GM12878 (cell line): ENCODE results near the gene ANLN. TPM values are rescaled to one million over a fixed set of nuclear protein-coding genes. Genes with fewer than 3 reads are reported as not detected.

ENCODE experiments used
- ATAC-seq: fragments of 200-7000 bp; cut with Tn5 transposase; 3 replicates; pipeline ENCODE4 v1.9.1; 2020; ENCODE audit warnings: mild to moderate bottlenecking, moderate library complexity
- BruUV-seq: library from RNA; stranded (reverse); fragments of 400-500 nt; replicated peaks from 2 replicates; lab custom pipeline; 2021; lab: Mats Ljungman, UMichigan
- CTCF ChIA-PET: fragments of 300-600 bp; sonication (Branson Sonifier 250); formaldehyde crosslinking; extraction: SDS; loops from one replicate; lab custom pipeline; 2021; ENCODE audit warnings: inconsistent platforms; lab: Yijun Ruan, JAX
- POLR2A ChIA-PET: fragments of 350-600 bp; formaldehyde crosslinking; extraction: SDS; loops from one replicate; lab custom pipeline; 2021; ENCODE audit warnings: inconsistent platforms; lab: Charles Lee
- RAD21 ChIA-PET: fragments of 300-600 bp; sonication (Branson Sonifier 250); formaldehyde crosslinking; loops from one replicate; lab custom pipeline; 2023; ENCODE audit warnings: antibody characterized with exemption; ENCODE audit not compliant: unreplicated experiment; lab: Charles Lee
- SMC1A ChIA-PET: fragments of 300-600 bp; sonication (Branson Sonifier 250); formaldehyde crosslinking; loops from one replicate; lab custom pipeline; 2023; ENCODE audit not compliant: unreplicated experiment, uncharacterized antibody; lab: Charles Lee
- DNase-seq: peaks from one replicate; pipeline ENCODE4 v3.0.0-alpha.2; 2011; ENCODE audit warnings: low read depth, low spot score
- FAIRE-seq: peaks from 3 replicates; lab custom pipeline; 2011; peaks lifted over from hg19 to GRCh38; lab: Jason Lieb, UNC
- H2AFZ ChIP-seq: 2 replicates; pipeline ENCODE4 v1.6.0; 2011; ENCODE audit warnings: low read depth, low read length, control low read depth; ENCODE audit not compliant: control insufficient read depth
- H3K27ac ChIP-seq: 2 replicates; pipeline ENCODE4 v1.5.1; 2011; ENCODE audit warnings: control low read depth; ENCODE audit not compliant: control insufficient read depth, insufficient read depth
- H3K27me3 ChIP-seq, 2 experiments: replicated peaks in 1 of 2; 2 replicates each; pipeline versions ENCODE4 v1.6.0 to v1.6.1; 2011; ENCODE audit warnings: low read length in 1 of 2; ENCODE audit not compliant: control insufficient read depth in 2 of 2, insufficient read depth in 2 of 2
- H3K36me3 ChIP-seq, 2 experiments: 2 replicates each; pipeline ENCODE4 v1.5.1; 2011; ENCODE audit warnings: low read length in 1 of 2; ENCODE audit not compliant: control insufficient read depth in 2 of 2, insufficient read depth in 2 of 2
- H3K4me1 ChIP-seq: 2 replicates; pipeline ENCODE4 v1.6.1; 2011; ENCODE audit warnings: mild to moderate bottlenecking, low read length, moderate library complexity, mixed read lengths; ENCODE audit not compliant: control insufficient read depth, insufficient read depth
- H3K4me2 ChIP-seq: 2 replicates; pipeline ENCODE4 v1.6.0; 2011; ENCODE audit warnings: control low read depth; ENCODE audit not compliant: control insufficient read depth, insufficient read depth
- H3K4me3 ChIP-seq: fragments of 200-600 bp; sonication (generic); 2 replicates; pipeline ENCODE4 v1.5.1; 2016
- H3K79me2 ChIP-seq: 2 replicates; pipeline ENCODE4 v1.6.0; 2011; ENCODE audit warnings: low read length; ENCODE audit not compliant: control insufficient read depth, insufficient read depth
- H3K9ac ChIP-seq: 2 replicates; pipeline ENCODE4 v1.8.0; 2011; ENCODE audit warnings: low read length, control low read depth, mixed read lengths; ENCODE audit not compliant: control insufficient read depth, insufficient read depth
- H3K9me3 ChIP-seq: replicated peaks from 3 replicates; pipeline ENCODE4 v1.5.1; 2011; ENCODE audit warnings: mild to moderate bottlenecking, low read length; ENCODE audit not compliant: control insufficient read depth, insufficient read depth
- H4K20me1 ChIP-seq: 2 replicates; pipeline ENCODE4 v1.6.0; 2011; ENCODE audit not compliant: control insufficient read depth, insufficient read depth
- ATF2 ChIP-seq: IDR thresholded peaks from 2 replicates; pipeline ENCODE4 v1.6.1; 2012; ENCODE audit warnings: low read length, inconsistent platforms
- WGBS: methylation state at CpG from one replicate; pipeline ENCODE4 v1.1.6; 2016; ENCODE audit warnings: low lambda C conversion rate; ENCODE audit not compliant: insufficient replicate concordance, insufficient coverage; ENCODE audit errors: missing lambda C conversion rate; 5-methylcytosine and 5-hydroxymethylcytosine counted together
- in situ Hi-C: fragments of 300-500 bp; cut with MboI; formaldehyde crosslinking; loops from 9 replicates; pipeline ENCODE4 v1.14.3; 2018; ENCODE audit warnings: mixed read lengths
- intact Hi-C: fragments of 100-400 bp; cut with micrococcal nuclease; formaldehyde crosslinking; loops from one replicate; pipeline ENCODE4 v1.14.2; 2022; ENCODE audit not compliant: unreplicated experiment
- polyA plus RNA-seq, 11 experiments: library from polyadenylated mRNA; depleted of rRNA in 4 of 11; unstranded in 6 of 11; stranded (reverse) in 5 of 11; fragments of >200 nt; fragmentation: Nextera tagmentation in 4 of 11; fragmentation: Illumina TruSeq in 1 of 11; extraction: Ambion mirVana in 4 of 11; extraction: Trizol in 1 of 11; gene quantifications; 1 replicate in 1 of 11; 2 replicates in 10 of 11; pipeline versions ENCODE4 v1.2.1 to v1.2.3, GENCODE V29; 2011 to 2016; ENCODE audit warnings: inconsistent platforms in 2 of 11, missing spikeins in 2 of 11, low read depth in 1 of 11
- total RNA-seq, 4 experiments: library from RNA; depleted of rRNA in 3 of 4; stranded (reverse); fragments of >200 nt in 3 of 4; fragmentation: Illumina TruSeq in 1 of 4; extraction: Trizol in 1 of 4; gene quantifications; 2 replicates each; pipeline versions ENCODE4 v1.2.1 to v1.2.3, GENCODE V29; 2013 to 2021

Gene ANLN
- total and polyA plus RNA-seq, 10 of the 15 experiments (the other 5 are each of a cell fraction or from before 2014, with no cell fraction given) = 9.5 to 32.1 (median 24.2) TPM

- ChIA-PET POLR2A (interaction anchor here (0.9 kb wide), 1 partner anchor 9 kb away, joined by 3 read pairs; no protein-coding TSS in a partner anchor), CTCF (interaction anchor here (0.6 to 4.0 kb wide), 4 partner anchors 16 to 1118 kb away, joined by 3 to 24 read pairs (median 8); a partner anchor contains a TSS)
- WGBS = 100% methylated on average over 1 of the region's 1 CpG
Measured at GRCh38 chr7:36393826-36394225, 4.2 kb downstream of the ANLN start.

More at GRCh38 chr7:36393826-36394225, 4.2 kb downstream of the ANLN start:
- SMC1A ChIA-PET = interaction anchor here (0.9 to 2.4 kb wide), 5 partner anchors 9 to 788 kb away, joined by 3 to 9 read pairs (median 5); no protein-coding TSS in a partner anchor
- Histone ChIP-seq H3K9me3 (peaks cover 5% of the 10 kb centered on the region; the same call in 2 of the 3 replicates), H3K4me2 (peak overlapping the region; percentile 7; the same call in 1 of the 2 replicates), H3K27ac (no peak overlapping the region)
- no peak for DNase-seq
- no TSS peak for BruUV-seq
- TF ChIP-seq ATF2 = no peak
- TF ChIP-seq, all 136 proteins: peak for 0
- Histone ChIP-seq H3K79me2 (peaks cover 64% of the 10 kb centered on the region), H3K4me3 (peak overlapping the region; percentile 41), H2AFZ (peak overlapping the region; percentile 1), H4K20me1 (no peaks in the 10 kb centered on the region), H3K36me3 (peaks cover 4 to 6% of the 10 kb centered on the region in 2 experiments; a peak in 3 of 4 replicates), H3K27me3 (no peaks in the 10 kb centered on the region), H3K4me1 (no peaks in the 10 kb centered on the region), H3K9ac (no peak overlapping the region)
- intact Hi-C loops (no loop called here), in situ Hi-C loops (no loop called here)
- ATAC-seq (no peak), FAIRE-seq (no peak)
- RAD21 ChIA-PET = interaction anchor here (1.0 to 1.7 kb wide), 2 partner anchors 26 to 54 kb away, joined by 3 to 4 read pairs; a partner anchor contains a TSS
